ENCODE measurements around the gene CYCS.
A peak's percentile ranks its signal among the peaks of the same experiment; 100 is the strongest.

CYCS gene

DNA sequence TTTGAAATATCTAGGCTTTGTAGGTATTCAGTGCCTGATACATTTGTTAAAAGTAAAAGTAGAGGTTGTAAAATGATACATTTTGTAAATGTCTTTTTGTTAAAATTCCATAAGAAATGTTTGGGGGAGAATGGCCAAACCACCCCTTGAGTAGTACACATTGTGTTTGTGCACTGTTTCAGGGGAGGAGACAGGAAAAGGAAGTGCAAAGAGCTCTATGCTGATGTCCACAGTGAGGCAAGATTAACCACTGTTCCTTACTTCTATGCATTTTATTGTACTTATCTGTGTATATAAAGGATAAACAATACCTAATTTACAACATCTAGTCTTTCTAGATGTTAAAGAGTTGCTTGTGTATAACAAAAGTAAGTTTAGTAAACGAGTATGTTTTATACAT lies 7.4 kb upstream of the CYCS start:
- Histone ChIP-seq H3K4me3 (ENCODE audit: low read length) (no peak overlapping the region), H3K27ac (ENCODE audit: low read length) (no peak overlapping the region), H2AFZ (ENCODE audit: low read length) (no peak overlapping the region), H3K27me3 (replicated peaks; ENCODE audit: insufficient read depth, low read length) (no peaks in the 10 kb centered on the region), H3K4me2 (ENCODE audit: low read depth, low read length) (no peak overlapping the region), H3K36me3 (replicated peaks; ENCODE audit: insufficient read depth, low read length) (no peaks in the 10 kb centered on the region), H3K79me2 (ENCODE audit: low read length) (no peaks in the 10 kb centered on the region), H3K9ac (ENCODE audit: low read length) (no peak overlapping the region), H3K9me3 (replicated peaks; ENCODE audit: insufficient read depth, low read length) (no peaks in the 10 kb centered on the region), H3K9me2 (replicated peaks; ENCODE audit: insufficient read depth, low read length) (no peaks in the 10 kb centered on the region), H3F3A (ENCODE audit: insufficient read depth, low read length) (no peaks in the 10 kb centered on the region), H3K4me1 (ENCODE audit: low read length) (0 out of 2 replicates have a peak, but pooled peaks cover 3% of the 10 kb centered on the region), H4K20me1 (ENCODE audit: insufficient read depth, low read length) (no peaks in the 10 kb centered on the region)
- DNase-seq = no peak
- no peak for TF ChIP-seq EZH2phosphoT487 (IDR thresholded peaks at IDR 0.05; ENCODE audit: low read length)

- H3K36me3 ChIP-seq (replicated peaks; ENCODE audit: insufficient read depth, low read length) = peaks cover 11% of the 10 kb centered on the region
- no peak overlapping the region for H3K4me3 ChIP-seq (ENCODE audit: low read length)
- 0 out of 2 replicates have a peak, but pooled peaks cover 6% of the 10 kb centered on the region for H3K4me1 ChIP-seq (ENCODE audit: low read length)
- no peaks in the 10 kb centered on the region for H3K27me3 ChIP-seq (replicated peaks; ENCODE audit: insufficient read depth, low read length)
- DNase-seq = no peak
- no peak overlapping the region for H3K4me2 ChIP-seq (ENCODE audit: low read depth, low read length)
- H3K79me2 ChIP-seq (ENCODE audit: low read length) = peaks cover 31% of the 10 kb centered on the region
- no peak overlapping the region for H2AFZ ChIP-seq (ENCODE audit: low read length)
- no peaks in the 10 kb centered on the region for H3F3A ChIP-seq (ENCODE audit: insufficient read depth, low read length)
- H3K27ac ChIP-seq (ENCODE audit: low read length) = no peak overlapping the region
- no peaks in the 10 kb centered on the region; the same call in 1 of the 2 replicates for H4K20me1 ChIP-seq (ENCODE audit: insufficient read depth, low read length)
- no peak overlapping the region for H3K9ac ChIP-seq (ENCODE audit: low read length)
- H3K9me3 ChIP-seq (replicated peaks; ENCODE audit: insufficient read depth, low read length) = no peaks in the 10 kb centered on the region
- no peaks in the 10 kb centered on the region for H3K9me2 ChIP-seq (replicated peaks; ENCODE audit: insufficient read depth, low read length)
- no peak for TF ChIP-seq EZH2phosphoT487 (IDR thresholded peaks at IDR 0.05; ENCODE audit: low read length)
- TF ChIP-seq EZH2 (optimal IDR thresholded peaks at IDR 0.05; ENCODE audit: low read depth, low read length) = no peak
- no peak for TF ChIP-seq CTCF (IDR thresholded peaks at IDR 0.05; ENCODE audit: low read length)
Observed at GRCh38 chr7:25126751-25127150, 1.7 kb upstream of the CYCS start.

- no peaks in the 10 kb centered on the region for H3K9me3 ChIP-seq (replicated peaks; ENCODE audit: insufficient read depth, low read length)
- H2AFZ ChIP-seq (ENCODE audit: low read length) = 0 out of 2 replicates have a peak overlapping the region, but pooled peaks have one; percentile 5
- H4K20me1 ChIP-seq (ENCODE audit: insufficient read depth, low read length) = no peaks in the 10 kb centered on the region; the same call in 1 of the 2 replicates
- H3K4me2 ChIP-seq (ENCODE audit: low read depth, low read length) = peak overlapping the region; percentile 69
- H3F3A ChIP-seq (ENCODE audit: insufficient read depth, low read length) = peaks cover 9% of the 10 kb centered on the region
- peak overlapping the region; percentile 98 for H3K9ac ChIP-seq (ENCODE audit: low read length)
- no peaks in the 10 kb centered on the region for H3K27me3 ChIP-seq (replicated peaks; ENCODE audit: insufficient read depth, low read length)
- 0 out of 2 replicates have a peak, but pooled peaks cover 6% of the 10 kb centered on the region for H3K4me1 ChIP-seq (ENCODE audit: low read length)
- TF ChIP-seq EZH2phosphoT487 (IDR thresholded peaks at IDR 0.05; ENCODE audit: low read length) (no peak), EZH2 (optimal IDR thresholded peaks at IDR 0.05; ENCODE audit: low read depth, low read length) (no peak), CTCF (IDR thresholded peaks at IDR 0.05; ENCODE audit: low read length) (no peak)
- peak overlapping the region; percentile 98 for H3K4me3 ChIP-seq (ENCODE audit: low read length)
- H3K27ac ChIP-seq (ENCODE audit: low read length) = peak overlapping the region; percentile 75
- H3K36me3 ChIP-seq (replicated peaks; ENCODE audit: insufficient read depth, low read length) = peaks cover 26% of the 10 kb centered on the region
- peak; percentile 31 for DNase-seq
- no peaks in the 10 kb centered on the region for H3K9me2 ChIP-seq (replicated peaks; ENCODE audit: insufficient read depth, low read length)
- H3K79me2 ChIP-seq (ENCODE audit: low read length) = peaks cover 50% of the 10 kb centered on the region
Observed at GRCh38 chr7:25124465-25125136, 459 bp downstream of the CYCS start.

- no peak for TF ChIP-seq EZH2phosphoT487 (IDR thresholded peaks at IDR 0.05; ENCODE audit: low read length)
- TF ChIP-seq EZH2 (optimal IDR thresholded peaks at IDR 0.05; ENCODE audit: low read depth, low read length) = no peak
- TF ChIP-seq CTCF (IDR thresholded peaks at IDR 0.05; ENCODE audit: low read length) = no peak
- H3K4me1 ChIP-seq (ENCODE audit: low read length) = 0 out of 2 replicates have a peak, but pooled peaks cover 6% of the 10 kb centered on the region
Observed at GRCh38 chr7:25122373-25122772, 2.7 kb downstream of the CYCS start.

More at GRCh38 chr7:25122373-25122772, 2.7 kb downstream of the CYCS start:
- Histone ChIP-seq H3K9me3 (replicated peaks; ENCODE audit: insufficient read depth, low read length) (no peaks in the 10 kb centered on the region), H3K79me2 (ENCODE audit: low read length) (peaks cover 51% of the 10 kb centered on the region), H3K4me3 (ENCODE audit: low read length) (no peak overlapping the region), H3K36me3 (replicated peaks; ENCODE audit: insufficient read depth, low read length) (peaks cover 29% of the 10 kb centered on the region), H3K9me2 (replicated peaks; ENCODE audit: insufficient read depth, low read length) (no peaks in the 10 kb centered on the region), H3K27me3 (replicated peaks; ENCODE audit: insufficient read depth, low read length) (no peaks in the 10 kb centered on the region), H4K20me1 (ENCODE audit: insufficient read depth, low read length) (no peaks in the 10 kb centered on the region; the same call in 1 of the 2 replicates), H3K9ac (ENCODE audit: low read length) (no peak overlapping the region), H3F3A (ENCODE audit: insufficient read depth, low read length) (peaks cover 21% of the 10 kb centered on the region), H2AFZ (ENCODE audit: low read length) (no peak overlapping the region), H3K4me2 (ENCODE audit: low read depth, low read length) (no peak overlapping the region), H3K27ac (ENCODE audit: low read length) (no peak overlapping the region)
- no peak for DNase-seq

Measured in MM.1S (cell line).